ENCODE measurements around the gene TBX10.

- no peak for TF ChIP-seq EP300 (IDR thresholded peaks at IDR 0.05)
- TF ChIP-seq, protein P1, sequence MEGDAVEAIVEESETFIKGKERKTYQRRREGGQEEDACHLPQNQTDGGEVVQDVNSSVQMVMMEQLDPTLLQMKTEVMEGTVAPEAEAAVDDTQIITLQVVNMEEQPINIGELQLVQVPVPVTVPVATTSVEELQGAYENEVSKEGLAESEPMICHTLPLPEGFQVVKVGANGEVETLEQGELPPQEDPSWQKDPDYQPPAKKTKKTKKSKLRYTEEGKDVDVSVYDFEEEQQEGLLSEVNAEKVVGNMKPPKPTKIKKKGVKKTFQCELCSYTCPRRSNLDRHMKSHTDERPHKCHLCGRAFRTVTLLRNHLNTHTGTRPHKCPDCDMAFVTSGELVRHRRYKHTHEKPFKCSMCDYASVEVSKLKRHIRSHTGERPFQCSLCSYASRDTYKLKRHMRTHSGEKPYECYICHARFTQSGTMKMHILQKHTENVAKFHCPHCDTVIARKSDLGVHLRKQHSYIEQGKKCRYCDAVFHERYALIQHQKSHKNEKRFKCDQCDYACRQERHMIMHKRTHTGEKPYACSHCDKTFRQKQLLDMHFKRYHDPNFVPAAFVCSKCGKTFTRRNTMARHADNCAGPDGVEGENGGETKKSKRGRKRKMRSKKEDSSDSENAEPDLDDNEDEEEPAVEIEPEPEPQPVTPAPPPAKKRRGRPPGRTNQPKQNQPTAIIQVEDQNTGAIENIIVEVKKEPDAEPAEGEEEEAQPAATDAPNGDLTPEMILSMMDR (IDR thresholded peaks at IDR 0.05), result no peak
Observed at GRCh38 chr11:67675058-67675747, 35.6 kb upstream of the TBX10 start.
